NCI-H345 treated with DMSO at 0.1 percent for 48 hours (cell line): Measurements from ENCODE around the gene IGFBP4.

Experiments
- DNase-seq: peaks from one replicate; lab custom pipeline; 2025; ENCODE audit not compliant: unreplicated experiment; lab: John Stamatoyannopoulos, UW

IGFBP4 gene

DNA sequence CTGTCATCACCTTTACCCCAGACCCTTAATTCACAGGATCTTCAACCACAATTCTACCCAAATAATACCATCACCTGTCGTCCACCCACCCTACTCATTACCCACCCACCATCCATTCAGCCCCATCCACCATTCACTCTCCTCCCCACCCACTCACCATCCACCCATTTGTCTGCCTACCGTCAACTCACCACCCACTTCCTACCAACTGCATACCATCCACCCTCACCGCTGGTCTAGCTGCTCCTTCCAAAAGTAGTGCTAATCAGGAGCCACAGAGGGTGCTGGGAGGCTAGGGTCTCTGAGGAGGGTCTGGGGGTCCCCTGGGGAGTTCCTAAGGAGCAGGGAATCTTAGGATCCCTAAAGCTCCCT, 12.0 kb upstream of the IGFBP4 start:
- no peak for DNase-seq

GRCh38 chr17:40432864-40433528, 10.3 kb upstream of the IGFBP4 start:
- no peak for DNase-seq

- DNase-seq, result no peak
Measured at GRCh38 chr17:40433551-40434415, 9.5 kb upstream of the IGFBP4 start.

GRCh38 chr17:40436636-40437035, 6.6 kb upstream of the IGFBP4 start:
- DNase-seq, result no peak

DNA sequence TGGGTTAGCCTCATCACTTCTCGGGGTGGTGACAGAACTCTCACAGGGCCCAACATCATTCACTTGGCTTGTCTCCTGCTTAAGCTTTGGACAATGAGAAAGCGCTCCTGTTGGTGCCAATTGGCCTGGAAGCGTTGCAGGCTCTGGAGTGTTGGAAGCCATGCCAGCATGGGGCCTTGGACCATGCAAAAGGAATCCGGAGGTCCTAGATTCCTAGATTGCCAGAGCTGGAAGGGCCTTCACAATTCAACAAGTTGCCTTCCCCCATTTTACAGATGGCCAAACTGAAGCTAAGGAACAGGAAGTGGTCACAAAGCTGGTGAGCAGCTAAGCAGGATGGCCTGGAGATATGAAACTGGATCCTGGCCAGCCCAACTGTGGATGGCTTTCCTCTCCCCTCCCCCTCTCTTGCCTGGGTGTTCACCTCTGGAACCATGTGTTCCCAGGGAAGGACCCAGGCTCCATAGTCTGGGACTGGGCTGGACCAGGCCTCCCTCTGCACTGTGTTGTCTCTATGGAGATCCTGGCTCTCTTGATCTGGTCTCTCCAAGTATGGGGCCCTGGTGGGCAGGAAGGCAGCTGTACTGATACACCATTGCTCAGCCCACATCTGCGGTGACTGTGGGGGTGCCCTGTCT, 6.0 kb upstream of the IGFBP4 start:
- no peak for DNase-seq

DNA sequence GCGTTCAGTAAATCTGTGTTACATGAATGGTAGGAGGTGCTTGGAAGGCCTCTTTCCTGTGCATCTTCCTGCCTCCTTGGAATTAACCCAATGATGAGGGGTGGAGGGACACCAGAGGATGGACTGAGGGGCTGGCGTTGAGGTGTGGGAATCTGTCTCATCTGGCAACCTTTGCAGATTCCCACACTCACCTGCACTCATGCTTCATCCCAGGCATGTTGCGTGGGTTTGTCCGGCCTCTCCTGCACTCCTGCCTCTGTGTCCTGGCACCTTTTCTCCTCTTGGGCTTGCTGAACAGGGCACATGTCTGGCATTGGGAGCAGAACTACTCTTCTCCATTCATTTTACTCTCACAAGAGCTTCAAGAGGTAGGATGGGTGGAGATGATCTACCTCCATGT, 3.1 kb upstream of the IGFBP4 start:
- DNase-seq, result no peak

GRCh38 chr17:40442392-40443195, 656 bp upstream of the IGFBP4 start:
- no peak for DNase-seq

DNA sequence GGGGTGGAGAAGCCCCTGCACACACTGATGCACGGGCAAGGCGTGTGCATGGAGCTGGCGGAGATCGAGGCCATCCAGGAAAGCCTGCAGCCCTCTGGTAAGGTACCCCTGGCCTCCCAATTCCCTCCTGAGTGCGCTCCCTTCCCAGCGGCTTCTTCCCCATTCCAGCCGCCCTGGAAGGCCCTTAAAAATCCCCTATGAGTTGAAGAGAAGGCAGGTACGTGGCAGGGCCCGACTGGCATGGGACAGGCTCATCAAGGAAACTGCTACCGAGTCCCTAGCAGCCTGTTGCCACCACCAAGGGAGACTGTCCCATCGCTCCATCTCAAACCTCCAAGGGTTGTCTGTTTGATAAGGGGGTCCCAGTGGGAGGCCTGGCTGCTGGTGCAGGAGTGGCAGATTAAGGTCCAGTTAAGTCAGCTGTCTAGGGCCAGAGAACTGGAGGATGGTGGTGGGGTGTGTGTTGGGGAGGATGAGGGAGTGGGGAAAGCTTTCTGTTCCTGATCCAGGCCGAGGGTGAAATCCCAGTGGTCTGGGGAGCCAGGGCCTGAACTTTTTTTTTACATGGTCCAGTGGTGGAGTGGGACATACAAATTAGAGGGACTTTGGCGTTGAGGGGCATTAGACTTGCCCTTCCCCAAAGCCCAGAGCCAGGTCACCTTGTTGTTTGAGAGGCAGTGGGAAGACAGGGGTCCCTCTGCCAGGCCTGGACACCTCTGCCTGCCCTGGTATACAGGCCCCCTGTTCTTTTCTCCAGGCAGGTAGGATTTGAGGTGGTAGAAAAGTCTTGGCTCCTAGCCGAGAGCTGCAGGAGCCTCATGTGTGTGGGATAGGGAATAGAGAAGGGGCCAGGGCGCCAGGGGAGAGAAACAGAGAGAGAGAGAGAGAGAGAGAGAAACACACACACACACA, 994 bp downstream of the IGFBP4 start:
- no peak for DNase-seq

GRCh38 chr17:40445751-40446468, 2.7 kb downstream of the IGFBP4 start:
- no peak for DNase-seq

- DNase-seq, result no peak
Measured at GRCh38 chr17:40447148-40447644, 3.9 kb downstream of the IGFBP4 start.

DNA sequence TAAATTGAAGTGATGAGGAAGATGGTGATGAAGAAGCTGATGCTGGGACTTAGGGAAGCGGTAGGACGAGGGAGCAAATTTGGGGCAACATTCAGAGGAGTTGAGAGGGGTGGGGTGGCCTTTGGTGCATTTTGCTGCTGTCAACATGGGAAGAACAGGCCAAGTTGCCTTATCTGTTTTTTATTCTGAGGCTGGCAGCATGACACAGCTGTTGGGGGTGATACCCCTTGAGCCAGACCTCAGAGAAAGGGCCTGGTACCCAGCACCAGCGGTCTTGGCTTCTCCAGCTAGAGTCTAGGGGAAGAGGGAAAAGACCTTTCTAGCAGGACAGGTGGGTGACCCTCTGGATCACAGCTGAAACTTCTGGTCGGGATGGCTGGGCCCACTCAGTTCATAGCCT, 4.6 kb downstream of the IGFBP4 start:
- no peak for DNase-seq

DNA sequence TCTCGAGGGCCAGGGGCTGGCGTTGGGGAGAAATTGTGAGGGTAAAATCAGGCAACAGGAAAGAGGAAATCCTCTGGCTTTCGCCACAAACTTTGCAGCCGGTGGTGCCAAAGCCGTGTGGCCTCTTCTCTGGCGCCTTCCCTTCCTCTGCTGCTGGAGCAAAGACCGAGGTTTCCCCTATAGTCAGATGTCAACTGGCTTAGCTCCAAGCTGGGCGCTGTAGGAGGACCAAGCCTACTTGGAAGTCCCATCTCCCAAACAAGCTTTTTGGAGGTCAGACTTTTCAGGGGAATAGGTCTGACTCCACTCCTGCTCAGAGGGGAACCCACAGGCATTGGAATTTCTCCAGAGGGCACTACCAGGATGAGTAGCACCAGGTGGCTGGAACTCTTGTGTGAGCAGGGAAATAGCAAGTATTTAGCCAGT, 5.0 kb downstream of the IGFBP4 start:
- no peak for DNase-seq

DNA sequence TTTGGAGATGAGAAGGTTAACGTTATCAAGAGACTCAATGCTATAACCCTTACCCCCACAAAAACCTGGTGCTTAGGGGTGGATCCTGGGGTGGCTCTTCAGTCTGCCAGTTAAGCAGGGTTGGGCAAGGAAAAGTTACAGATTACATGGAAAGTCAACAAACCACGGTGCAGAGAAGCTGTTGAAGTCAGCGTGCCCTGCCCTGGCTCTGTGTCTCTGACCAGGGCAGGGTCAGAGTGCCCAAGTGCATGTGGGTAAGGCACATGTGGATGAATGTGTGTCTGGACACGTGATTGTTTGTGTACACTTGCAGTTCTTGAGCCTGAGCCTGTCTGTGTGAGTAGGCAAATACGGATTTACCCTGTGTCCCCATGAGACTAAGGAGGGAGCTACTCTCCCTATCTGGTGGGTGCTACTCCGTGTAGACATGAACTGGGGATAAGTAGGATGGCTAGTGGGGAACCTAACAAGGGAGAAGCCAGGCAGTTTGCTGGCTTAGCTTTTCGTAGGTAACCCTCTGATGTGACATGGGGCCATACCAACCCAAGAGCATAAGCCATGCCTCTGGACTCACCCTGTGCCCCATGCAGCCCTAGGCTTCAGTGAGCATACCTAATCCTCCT, 5.5 kb downstream of the IGFBP4 start:
- no peak for DNase-seq

- no peak for DNase-seq
Measured at GRCh38 chr17:40450175-40450574, 6.9 kb downstream of the IGFBP4 start.

DNA sequence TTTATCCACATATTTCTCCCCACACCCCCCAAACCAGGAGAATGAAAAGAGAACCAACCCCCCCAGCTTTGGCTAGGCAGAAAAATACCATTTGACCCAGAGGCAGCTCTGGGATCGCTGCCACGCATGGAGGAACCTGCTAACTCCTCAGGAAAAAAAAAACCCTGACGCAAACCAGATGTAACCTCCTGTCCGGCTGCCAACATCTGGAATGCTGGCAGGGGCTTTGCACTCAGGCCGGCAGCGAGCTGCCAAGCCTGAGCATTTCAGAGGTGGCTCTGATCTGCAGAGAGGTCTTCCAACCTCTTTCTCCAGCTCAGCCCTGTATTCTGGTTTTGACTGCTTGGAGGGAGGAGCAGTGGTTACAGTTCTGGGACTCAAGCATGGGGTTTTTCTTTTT, 8.2 kb downstream of the IGFBP4 start:
- no peak for DNase-seq

DNA sequence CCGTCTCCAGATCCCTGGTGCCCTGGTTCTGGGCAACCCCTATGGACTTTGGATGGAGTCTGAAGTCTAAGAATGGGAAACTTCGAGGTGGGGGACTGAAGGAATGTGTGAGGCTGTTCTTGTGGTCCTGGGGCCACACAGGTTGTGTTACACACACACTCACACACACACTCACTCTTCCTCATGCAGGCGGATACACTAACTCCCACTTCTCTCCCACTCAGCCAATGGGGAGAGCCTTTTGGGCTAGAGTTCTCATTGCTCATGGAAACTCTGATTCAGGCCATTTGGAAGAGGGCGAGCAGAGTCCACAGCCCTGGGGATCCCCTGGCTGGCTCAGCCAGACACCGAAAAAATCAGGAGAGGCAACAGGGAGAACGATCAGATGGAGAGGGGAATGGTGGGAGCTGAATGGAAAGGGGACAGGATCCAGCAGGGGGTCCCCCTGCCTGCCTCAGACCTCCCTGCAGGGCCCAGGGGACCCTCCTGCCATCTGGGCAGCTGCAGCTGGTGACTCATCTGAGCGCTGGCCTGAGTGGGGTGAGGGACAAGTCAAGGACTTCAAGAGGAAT, 9.1 kb downstream of the IGFBP4 start:
- no peak for DNase-seq

DNA sequence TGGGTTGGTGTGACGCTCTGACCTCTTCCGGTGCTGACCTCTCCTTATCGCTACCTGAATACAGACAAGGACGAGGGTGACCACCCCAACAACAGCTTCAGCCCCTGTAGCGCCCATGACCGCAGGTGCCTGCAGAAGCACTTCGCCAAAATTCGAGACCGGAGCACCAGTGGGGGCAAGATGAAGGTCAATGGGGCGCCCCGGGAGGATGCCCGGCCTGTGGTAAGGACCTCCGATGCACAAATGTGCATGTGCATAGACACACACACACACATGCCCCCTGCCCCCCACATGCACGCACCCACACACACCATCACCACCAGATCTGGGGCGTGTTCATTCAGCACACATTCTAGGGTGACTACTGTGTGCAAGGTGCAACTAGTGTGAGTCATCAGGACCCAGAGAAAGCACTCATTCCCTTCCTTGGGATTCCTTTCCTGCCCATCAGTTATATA, 9.7 kb downstream of the IGFBP4 start:
- no peak for DNase-seq

DNA sequence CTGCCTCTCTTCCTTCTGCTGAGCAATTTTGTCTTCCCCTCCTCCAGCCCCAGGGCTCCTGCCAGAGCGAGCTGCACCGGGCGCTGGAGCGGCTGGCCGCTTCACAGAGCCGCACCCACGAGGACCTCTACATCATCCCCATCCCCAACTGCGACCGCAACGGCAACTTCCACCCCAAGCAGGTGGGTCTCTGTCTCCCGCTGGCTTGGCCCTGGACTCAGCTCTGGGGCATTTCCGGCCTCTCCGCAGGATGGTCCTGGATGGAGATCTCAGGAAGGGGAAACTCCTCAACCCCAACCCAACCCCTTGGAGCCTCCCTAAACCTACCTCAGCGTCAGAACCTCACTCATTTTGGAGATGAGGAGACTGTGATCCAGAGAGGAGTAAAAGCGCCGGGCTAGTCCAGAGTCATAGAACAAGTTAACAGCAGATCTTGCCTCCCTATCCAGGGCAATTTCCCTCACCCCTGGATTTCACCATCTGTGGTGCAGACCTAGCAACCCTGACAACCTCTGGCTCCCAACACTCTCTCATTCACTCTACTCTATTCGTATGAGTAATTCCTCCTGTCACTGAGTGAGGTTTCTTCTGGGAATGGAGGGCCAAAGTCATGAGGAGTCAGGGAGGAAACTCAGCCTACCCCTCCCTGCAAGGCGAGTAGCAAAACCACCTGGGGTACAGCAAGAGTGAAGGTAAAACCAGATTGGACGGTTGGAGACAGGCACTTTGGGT, 10.8 kb downstream of the IGFBP4 start:
- no peak for DNase-seq
